ENCODE measurements around the gene OR2D2.
"Not testable (repeated sequence)": the region's sequence is repeated elsewhere in the genome, so short reads cannot be mapped to it uniquely, and the experiment has no call there.

DNA sequence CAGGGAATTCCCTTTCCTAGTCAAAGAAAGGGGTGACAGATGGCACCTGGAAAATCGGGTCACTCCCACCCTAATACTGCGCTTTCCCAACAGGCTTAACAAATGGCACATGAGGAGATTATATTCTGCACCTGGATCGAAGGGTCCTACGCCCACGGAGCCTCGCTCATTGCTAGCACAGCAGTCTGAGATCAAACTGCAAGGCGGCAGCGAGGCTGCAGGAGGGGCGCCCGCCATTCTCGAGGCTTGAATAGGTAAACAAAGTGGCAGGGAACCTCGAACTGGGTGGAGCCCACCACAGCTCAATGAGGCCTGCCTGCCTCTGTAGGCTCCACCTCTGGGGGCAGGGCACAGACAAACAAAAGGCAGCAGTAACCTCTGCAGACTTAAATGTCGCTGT, 12.5 kb upstream of the OR2D2 start:
- not testable (repeated sequence) for TF ChIP-seq CTCF (IDR thresholded peaks at IDR 0.05; ENCODE audit: poor library complexity); EZH2 (IDR thresholded peaks at IDR 0.05; ENCODE audit: borderline replicate concordance); EZH2phosphoT487 (IDR thresholded peaks at IDR 0.05; ENCODE audit: low read depth, severe bottlenecking, unreplicated experiment)

All from hepatocyte (in vitro differentiated cells).